Natural killer cell (primary cell): ENCODE data around the gene KCTD4. TPM values are rescaled to one million over a fixed set of nuclear protein-coding genes. Genes with fewer than 3 reads are reported as not detected.
"Not testable (repeated sequence)": the region's sequence is repeated elsewhere in the genome, so short reads cannot be mapped to it uniquely, and the experiment has no call there.

ENCODE experiments used
- ATAC-seq, 3 donors: fragments of 150-1000 bp in 2 of 3; fragments of 200-7000 bp in 1 of 3; cut with Tn5 transposase; 1 replicate in 1 of 3; 2 replicates in 2 of 3; pipeline ENCODE4 v1.10.0; 2021; ENCODE audit warnings: mild to moderate bottlenecking in 2 of 3, moderate library complexity in 2 of 3
- DNase-seq, 2 donors: peaks; one replicate each; pipeline versions ENCODE4 v3.0.0 to v3.0.0-alpha.2; 2013 to 2021; ENCODE audit warnings: mixed read lengths in 1 of 2
- H3K27ac ChIP-seq: one replicate; pipeline ENCODE4 v1.5.1; 2013; ENCODE audit warnings: mild to moderate bottlenecking, low read length
- H3K27me3 ChIP-seq: one replicate; pipeline ENCODE4 v1.6.1; 2013; ENCODE audit warnings: low read length; ENCODE audit not compliant: control insufficient read depth, insufficient read depth
- H3K36me3 ChIP-seq: one replicate; pipeline ENCODE4 v1.6.1; 2013; ENCODE audit warnings: low read length; ENCODE audit not compliant: control insufficient read depth, insufficient read depth
- H3K4me1 ChIP-seq: one replicate; pipeline ENCODE4 v1.6.1; 2013; ENCODE audit warnings: low read length; ENCODE audit not compliant: control insufficient read depth, insufficient read depth
- H3K4me3 ChIP-seq: one replicate; pipeline ENCODE4 v1.5.1; 2013; ENCODE audit warnings: low read length
- H3K9me3 ChIP-seq: one replicate; pipeline ENCODE4 v1.6.1; 2013; ENCODE audit warnings: low read length; ENCODE audit not compliant: control insufficient read depth, insufficient read depth
- H3K27ac Mint-ChIP-seq, 2 donors: one replicate each; pipeline ENCODE4 v1.8.0; 2022; ENCODE audit warnings: mild to moderate bottlenecking in 2 of 2, mixed read lengths in 2 of 2, moderate library complexity in 1 of 2
- H3K27me3 Mint-ChIP-seq, 2 donors: one replicate each; pipeline ENCODE4 v1.8.0; 2022; ENCODE audit warnings: low read depth in 2 of 2, mixed read lengths in 2 of 2
- H3K36me3 Mint-ChIP-seq: one replicate; pipeline ENCODE4 v1.8.0; 2022; ENCODE audit warnings: mixed read lengths
- H3K4me1 Mint-ChIP-seq, 2 donors: one replicate each; pipeline ENCODE4 v1.8.0; 2022; ENCODE audit warnings: mixed read lengths in 2 of 2
- H3K4me3 Mint-ChIP-seq: one replicate; pipeline ENCODE4 v1.8.0; 2022; ENCODE audit warnings: mild to moderate bottlenecking, moderate library complexity, mixed read lengths
- H3K9me3 Mint-ChIP-seq, 2 donors: one replicate each; pipeline ENCODE4 v1.8.0; 2022; ENCODE audit warnings: mixed read lengths in 2 of 2
- CTCF ChIP-seq: fragments of 200-600 bp; IDR thresholded peaks from one replicate; pipeline ENCODE4 v1.8.0; 2022; ENCODE audit warnings: antibody characterized with exemption
- WGBS: methylation state at CpG from one replicate; pipeline ENCODE4 v1.1.7; 2013; ENCODE audit warnings: missing lambda C conversion rate; ENCODE audit not compliant: insufficient coverage; 5-methylcytosine and 5-hydroxymethylcytosine counted together
- intact Hi-C: fragments of 100-400 bp; cut with micrococcal nuclease; formaldehyde crosslinking; loops from one replicate; pipeline ENCODE4 v1.14.2; 2022
- total RNA-seq, 4 donors: library from RNA; stranded (reverse); fragments of 120-200 nt in 1 of 4; gene quantifications; one replicate each; pipeline versions ENCODE4 v1.2.3 to v1.2.4, GENCODE V29; 2013 to 2022

KCTD4 gene
- total RNA-seq: not detected
- total RNA-seq (2013): not detected

- Histone ChIP-seq H3K27ac (no peak within 1 kb of the TSS), H3K36me3 (no peaks in the 10 kb centered on the region), H3K4me1 (no peaks in the 10 kb centered on the region), H3K4me3 (no peak within 1 kb of the TSS), H3K9me3 (no peaks in the 10 kb centered on the region), H3K27me3 (no peaks in the 10 kb centered on the region)
- Mint-ChIP-seq H3K27ac (peak within 1 kb of the TSS in 1 of 2 donors; percentile 53), H3K27me3 (no peaks in the 10 kb centered on the region), H3K9me3 (no peaks in the 10 kb centered on the region), H3K36me3 (peaks cover 6% of the 10 kb centered on the region), H3K4me1 (peaks cover 21 to 22% of the 10 kb centered on the region in 2 donors), H3K4me3 (no peak within 1 kb of the TSS)
- no peak for TF ChIP-seq CTCF
- intact Hi-C loops: no loop called here
- no peak for DNase-seq
- no peak for ATAC-seq
- WGBS: 89% methylated on average over 2 of the region's 2 CpGs
Observed at GRCh38 chr13:45200701-45201232, at the start of gene KCTD4. TSS of gene KCTD4 (minus strand) at chr13:45201045. CDS start at chr13:45194567, 6,478 bp downstream.

GRCh38 chr13:45249662-45250061, 48.8 kb upstream of the KCTD4 start:
- Mint-ChIP-seq H3K27me3 (no peaks in the 10 kb centered on the region), H3K4me3 (no peak overlapping the region), H3K4me1 (no peaks in the 10 kb centered on the region), H3K36me3 (no peaks in the 10 kb centered on the region), H3K27ac (no peak overlapping the region), H3K9me3 (no peaks in the 10 kb centered on the region)
- DNase-seq: no peak
- Histone ChIP-seq H3K36me3 (peaks cover 13% of the 10 kb centered on the region), H3K27ac (no peak overlapping the region), H3K9me3 (no peaks in the 10 kb centered on the region), H3K4me1 (no peaks in the 10 kb centered on the region), H3K4me3 (no peak overlapping the region), H3K27me3 (no peaks in the 10 kb centered on the region)
- intact Hi-C loops: no loop called here
- 96% methylated on average over 3 of the region's 3 CpGs for WGBS
- no peak for TF ChIP-seq CTCF
- ATAC-seq: no peak

- H3K9me3 ChIP-seq, H3K27me3 ChIP-seq, H3K27ac ChIP-seq, ATAC-seq, H3K4me1 ChIP-seq, H3K36me3 Mint-ChIP-seq, H3K9me3 Mint-ChIP-seq, DNase-seq, H3K27ac Mint-ChIP-seq, H3K4me3 Mint-ChIP-seq, H3K36me3 ChIP-seq, intact Hi-C loops, H3K27me3 Mint-ChIP-seq, H3K4me3 ChIP-seq: not testable (repeated sequence)
- WGBS: 98% methylated on average over 6 of the region's 7 CpGs
- H3K4me1 Mint-ChIP-seq: peaks cover 9 to 15% of the 10 kb centered on the region in 2 donors
Observed at GRCh38 chr13:45244736-45245135, 43.9 kb upstream of the KCTD4 start.

- no peaks in the 10 kb centered on the region for H3K9me3 ChIP-seq
- H3K27ac ChIP-seq: no peak overlapping the region
- H3K4me3 ChIP-seq: no peak overlapping the region
Observed at GRCh38 chr13:45243077-45243476, 42.2 kb upstream of the KCTD4 start.

More at GRCh38 chr13:45243077-45243476, 42.2 kb upstream of the KCTD4 start:
- Mint-ChIP-seq H3K27ac (no peak overlapping the region), H3K4me1 (peaks cover 9 to 15% of the 10 kb centered on the region in 2 donors), H3K36me3 (no peaks in the 10 kb centered on the region), H3K9me3 (no peaks in the 10 kb centered on the region), H3K27me3 (no peaks in the 10 kb centered on the region), H3K4me3 (no peak overlapping the region)
- no peak for TF ChIP-seq CTCF
- Histone ChIP-seq H3K4me1 (no peaks in the 10 kb centered on the region), H3K27me3 (no peaks in the 10 kb centered on the region), H3K36me3 (no peaks in the 10 kb centered on the region)
- DNase-seq (no peak), ATAC-seq (no peak)
- WGBS: 92% methylated on average over 6 of the region's 8 CpGs
- intact Hi-C loops: no loop called here
